GM12878 (cell line): Measurements from ENCODE around the gene ZNF202. TPM values are rescaled to one million over a fixed set of nuclear protein-coding genes. Genes with fewer than 3 reads are reported as not detected.

Source experiments
- BCL11A ChIP-seq: IDR thresholded peaks from 2 replicates; pipeline ENCODE4 v1.6.1; 2011; ENCODE audit warnings: low read depth, low read length
- CREB1 ChIP-seq: IDR thresholded peaks from 2 replicates; pipeline ENCODE4 v1.6.1; 2012; ENCODE audit warnings: low read depth, mild to moderate bottlenecking, inconsistent platforms
- PAX5 ChIP-seq: IDR thresholded peaks from 2 replicates; pipeline ENCODE4 v1.6.1; 2011; ENCODE audit warnings: low read depth, low read length, borderline replicate concordance
- PML ChIP-seq: IDR thresholded peaks from 2 replicates; pipeline ENCODE4 v1.6.1; 2012; ENCODE audit warnings: low read length, inconsistent platforms
- SMAD1 ChIP-seq: fragments of 450-650 bp; IDR thresholded peaks from 2 replicates; pipeline ENCODE4 v1.6.1; 2018; ENCODE audit warnings: mild to moderate bottlenecking, low read depth; ENCODE audit not compliant: partially characterized antibody
- SMAD5 ChIP-seq: IDR thresholded peaks from 2 replicates; pipeline ENCODE4 v1.6.1; 2016; ENCODE audit warnings: antibody characterized with exemption, low read depth
- STAT3 ChIP-seq: IDR thresholded peaks from 2 replicates; pipeline ENCODE4 v1.6.1; 2011; ENCODE audit warnings: low read depth, low read length, improper control_type of control experiment
- WRNIP1 ChIP-seq: IDR thresholded peaks from 2 replicates; pipeline ENCODE4 v1.6.1; 2011; ENCODE audit warnings: low read depth, low read length, improper control_type of control experiment, borderline replicate concordance
- ZNF274 ChIP-seq: IDR thresholded peaks from one replicate; pipeline ENCODE4 v1.8.0; 2011; ENCODE audit not compliant: insufficient read length, insufficient read depth
- polyA plus RNA-seq, 11 experiments: library from polyadenylated mRNA; depleted of rRNA in 4 of 11; unstranded in 6 of 11; stranded (reverse) in 5 of 11; fragments of >200 nt; fragmentation: Nextera tagmentation in 4 of 11; fragmentation: Illumina TruSeq in 1 of 11; extraction: Ambion mirVana in 4 of 11; extraction: Trizol in 1 of 11; gene quantifications; 1 replicate in 1 of 11; 2 replicates in 10 of 11; pipeline versions ENCODE4 v1.2.1 to v1.2.3, GENCODE V29; 2011 to 2016; ENCODE audit warnings: inconsistent platforms in 2 of 11, missing spikeins in 2 of 11, low read depth in 1 of 11
- total RNA-seq, 4 experiments: library from RNA; depleted of rRNA in 3 of 4; stranded (reverse); fragments of >200 nt in 3 of 4; fragmentation: Illumina TruSeq in 1 of 4; extraction: Trizol in 1 of 4; gene quantifications; 2 replicates each; pipeline versions ENCODE4 v1.2.1 to v1.2.3, GENCODE V29; 2013 to 2021
- TF ChIP-seq, protein P1 (sequence below): fragments of 450-650 bp; IDR thresholded peaks from 2 replicates; pipeline ENCODE4 v1.6.1; 2017; ENCODE audit warnings: borderline replicate concordance
- TF ChIP-seq, protein P2 (sequence below): fragments of 450-650 bp; IDR thresholded peaks from 2 replicates; pipeline ENCODE4 v1.6.1; 2017; ENCODE audit warnings: mild to moderate bottlenecking, low read depth, inconsistent platforms; ENCODE audit not compliant: poor library complexity, severe bottlenecking
- TF ChIP-seq, protein P3 (sequence below): IDR thresholded peaks from 2 replicates; pipeline ENCODE4 v1.6.1; 2012; ENCODE audit warnings: low read depth, low read length, improper control_type of control experiment

ZNF202 gene
- total and polyA plus RNA-seq, 10 of the 15 experiments (the other 5 are each of a cell fraction or from before 2014, with no cell fraction given) = 2.6 to 13.6 (median 12.2) TPM

DNA sequence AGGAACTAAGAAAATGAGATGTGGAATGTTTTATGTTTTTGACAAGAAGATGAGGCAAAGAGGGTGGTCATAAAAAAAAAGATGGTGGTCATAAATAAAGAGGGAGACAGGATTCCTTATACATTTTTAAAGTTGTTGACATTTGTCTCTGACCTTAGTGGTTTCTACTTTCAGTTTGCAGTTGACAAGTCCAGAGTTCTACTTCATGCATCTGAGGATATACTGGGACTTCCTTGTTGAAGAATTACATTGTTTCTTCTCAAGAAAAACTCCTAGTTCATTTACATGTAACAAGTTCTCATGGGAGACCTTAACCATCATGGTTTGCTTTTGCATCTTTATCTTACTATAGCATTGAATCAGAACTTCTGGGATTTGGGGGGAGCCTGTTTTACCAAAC, 11.7 kb upstream of the ZNF202 start (continued):
- TF ChIP-seq, protein P1, sequence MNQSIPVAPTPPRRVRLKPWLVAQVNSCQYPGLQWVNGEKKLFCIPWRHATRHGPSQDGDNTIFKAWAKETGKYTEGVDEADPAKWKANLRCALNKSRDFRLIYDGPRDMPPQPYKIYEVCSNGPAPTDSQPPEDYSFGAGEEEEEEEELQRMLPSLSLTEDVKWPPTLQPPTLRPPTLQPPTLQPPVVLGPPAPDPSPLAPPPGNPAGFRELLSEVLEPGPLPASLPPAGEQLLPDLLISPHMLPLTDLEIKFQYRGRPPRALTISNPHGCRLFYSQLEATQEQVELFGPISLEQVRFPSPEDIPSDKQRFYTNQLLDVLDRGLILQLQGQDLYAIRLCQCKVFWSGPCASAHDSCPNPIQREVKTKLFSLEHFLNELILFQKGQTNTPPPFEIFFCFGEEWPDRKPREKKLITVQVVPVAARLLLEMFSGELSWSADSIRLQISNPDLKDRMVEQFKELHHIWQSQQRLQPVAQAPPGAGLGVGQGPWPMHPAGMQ = no peak
- no peak for TF ChIP-seq CREB1
- no peak for TF ChIP-seq SMAD5
- TF ChIP-seq, protein P2, sequence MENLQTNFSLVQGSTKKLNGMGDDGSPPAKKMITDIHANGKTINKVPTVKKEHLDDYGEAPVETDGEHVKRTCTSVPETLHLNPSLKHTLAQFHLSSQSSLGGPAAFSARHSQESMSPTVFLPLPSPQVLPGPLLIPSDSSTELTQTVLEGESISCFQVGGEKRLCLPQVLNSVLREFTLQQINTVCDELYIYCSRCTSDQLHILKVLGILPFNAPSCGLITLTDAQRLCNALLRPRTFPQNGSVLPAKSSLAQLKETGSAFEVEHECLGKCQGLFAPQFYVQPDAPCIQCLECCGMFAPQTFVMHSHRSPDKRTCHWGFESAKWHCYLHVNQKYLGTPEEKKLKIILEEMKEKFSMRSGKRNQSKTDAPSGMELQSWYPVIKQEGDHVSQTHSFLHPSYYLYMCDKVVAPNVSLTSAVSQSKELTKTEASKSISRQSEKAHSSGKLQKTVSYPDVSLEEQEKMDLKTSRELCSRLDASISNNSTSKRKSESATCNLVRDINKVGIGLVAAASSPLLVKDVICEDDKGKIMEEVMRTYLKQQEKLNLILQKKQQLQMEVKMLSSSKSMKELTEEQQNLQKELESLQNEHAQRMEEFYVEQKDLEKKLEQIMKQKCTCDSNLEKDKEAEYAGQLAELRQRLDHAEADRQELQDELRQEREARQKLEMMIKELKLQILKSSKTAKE = no peak
- TF ChIP-seq PML = no peak
- TF ChIP-seq, protein P3, sequence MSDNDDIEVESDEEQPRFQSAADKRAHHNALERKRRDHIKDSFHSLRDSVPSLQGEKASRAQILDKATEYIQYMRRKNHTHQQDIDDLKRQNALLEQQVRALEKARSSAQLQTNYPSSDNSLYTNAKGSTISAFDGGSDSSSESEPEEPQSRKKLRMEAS = no peak
- no peak for TF ChIP-seq PAX5
- no peak for TF ChIP-seq STAT3
- no peak for TF ChIP-seq ZNF274
- TF ChIP-seq WRNIP1 = no peak
- no peak for TF ChIP-seq SMAD1
- TF ChIP-seq BCL11A = no peak
